Measurements from ENCODE around the gene ZDHHC6. TPM values are rescaled to one million over a fixed set of nuclear protein-coding genes. Genes with fewer than 3 reads are reported as not detected.

ZDHHC6 gene
- total and polyA plus RNA-seq, 2 of the 8 experiments (the other 6 are each of a cell fraction or from before 2014, with no cell fraction given) = 13.6 to 27.4 TPM

DNA sequence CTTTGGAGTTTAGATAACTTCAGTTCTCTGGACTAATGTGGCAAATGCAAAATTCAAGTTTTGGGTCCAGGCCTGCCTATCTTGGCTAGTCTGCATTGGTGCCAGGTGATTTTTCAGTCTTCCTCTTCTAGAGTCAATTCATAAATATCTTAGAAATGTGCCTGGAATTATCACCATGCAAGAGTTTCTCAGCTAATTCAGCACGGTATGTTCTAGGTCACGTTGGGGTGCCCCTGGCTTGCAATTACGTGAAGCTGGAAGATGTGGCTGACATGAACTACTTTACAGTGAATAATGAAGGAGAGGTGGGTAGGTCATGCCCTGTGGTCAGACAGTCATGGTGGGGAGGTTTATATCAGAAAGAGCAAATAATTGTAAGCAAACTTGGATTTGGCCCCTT, 25.0 kb downstream of the ZDHHC6 start (continued):
- TF ChIP-seq, protein P1, sequence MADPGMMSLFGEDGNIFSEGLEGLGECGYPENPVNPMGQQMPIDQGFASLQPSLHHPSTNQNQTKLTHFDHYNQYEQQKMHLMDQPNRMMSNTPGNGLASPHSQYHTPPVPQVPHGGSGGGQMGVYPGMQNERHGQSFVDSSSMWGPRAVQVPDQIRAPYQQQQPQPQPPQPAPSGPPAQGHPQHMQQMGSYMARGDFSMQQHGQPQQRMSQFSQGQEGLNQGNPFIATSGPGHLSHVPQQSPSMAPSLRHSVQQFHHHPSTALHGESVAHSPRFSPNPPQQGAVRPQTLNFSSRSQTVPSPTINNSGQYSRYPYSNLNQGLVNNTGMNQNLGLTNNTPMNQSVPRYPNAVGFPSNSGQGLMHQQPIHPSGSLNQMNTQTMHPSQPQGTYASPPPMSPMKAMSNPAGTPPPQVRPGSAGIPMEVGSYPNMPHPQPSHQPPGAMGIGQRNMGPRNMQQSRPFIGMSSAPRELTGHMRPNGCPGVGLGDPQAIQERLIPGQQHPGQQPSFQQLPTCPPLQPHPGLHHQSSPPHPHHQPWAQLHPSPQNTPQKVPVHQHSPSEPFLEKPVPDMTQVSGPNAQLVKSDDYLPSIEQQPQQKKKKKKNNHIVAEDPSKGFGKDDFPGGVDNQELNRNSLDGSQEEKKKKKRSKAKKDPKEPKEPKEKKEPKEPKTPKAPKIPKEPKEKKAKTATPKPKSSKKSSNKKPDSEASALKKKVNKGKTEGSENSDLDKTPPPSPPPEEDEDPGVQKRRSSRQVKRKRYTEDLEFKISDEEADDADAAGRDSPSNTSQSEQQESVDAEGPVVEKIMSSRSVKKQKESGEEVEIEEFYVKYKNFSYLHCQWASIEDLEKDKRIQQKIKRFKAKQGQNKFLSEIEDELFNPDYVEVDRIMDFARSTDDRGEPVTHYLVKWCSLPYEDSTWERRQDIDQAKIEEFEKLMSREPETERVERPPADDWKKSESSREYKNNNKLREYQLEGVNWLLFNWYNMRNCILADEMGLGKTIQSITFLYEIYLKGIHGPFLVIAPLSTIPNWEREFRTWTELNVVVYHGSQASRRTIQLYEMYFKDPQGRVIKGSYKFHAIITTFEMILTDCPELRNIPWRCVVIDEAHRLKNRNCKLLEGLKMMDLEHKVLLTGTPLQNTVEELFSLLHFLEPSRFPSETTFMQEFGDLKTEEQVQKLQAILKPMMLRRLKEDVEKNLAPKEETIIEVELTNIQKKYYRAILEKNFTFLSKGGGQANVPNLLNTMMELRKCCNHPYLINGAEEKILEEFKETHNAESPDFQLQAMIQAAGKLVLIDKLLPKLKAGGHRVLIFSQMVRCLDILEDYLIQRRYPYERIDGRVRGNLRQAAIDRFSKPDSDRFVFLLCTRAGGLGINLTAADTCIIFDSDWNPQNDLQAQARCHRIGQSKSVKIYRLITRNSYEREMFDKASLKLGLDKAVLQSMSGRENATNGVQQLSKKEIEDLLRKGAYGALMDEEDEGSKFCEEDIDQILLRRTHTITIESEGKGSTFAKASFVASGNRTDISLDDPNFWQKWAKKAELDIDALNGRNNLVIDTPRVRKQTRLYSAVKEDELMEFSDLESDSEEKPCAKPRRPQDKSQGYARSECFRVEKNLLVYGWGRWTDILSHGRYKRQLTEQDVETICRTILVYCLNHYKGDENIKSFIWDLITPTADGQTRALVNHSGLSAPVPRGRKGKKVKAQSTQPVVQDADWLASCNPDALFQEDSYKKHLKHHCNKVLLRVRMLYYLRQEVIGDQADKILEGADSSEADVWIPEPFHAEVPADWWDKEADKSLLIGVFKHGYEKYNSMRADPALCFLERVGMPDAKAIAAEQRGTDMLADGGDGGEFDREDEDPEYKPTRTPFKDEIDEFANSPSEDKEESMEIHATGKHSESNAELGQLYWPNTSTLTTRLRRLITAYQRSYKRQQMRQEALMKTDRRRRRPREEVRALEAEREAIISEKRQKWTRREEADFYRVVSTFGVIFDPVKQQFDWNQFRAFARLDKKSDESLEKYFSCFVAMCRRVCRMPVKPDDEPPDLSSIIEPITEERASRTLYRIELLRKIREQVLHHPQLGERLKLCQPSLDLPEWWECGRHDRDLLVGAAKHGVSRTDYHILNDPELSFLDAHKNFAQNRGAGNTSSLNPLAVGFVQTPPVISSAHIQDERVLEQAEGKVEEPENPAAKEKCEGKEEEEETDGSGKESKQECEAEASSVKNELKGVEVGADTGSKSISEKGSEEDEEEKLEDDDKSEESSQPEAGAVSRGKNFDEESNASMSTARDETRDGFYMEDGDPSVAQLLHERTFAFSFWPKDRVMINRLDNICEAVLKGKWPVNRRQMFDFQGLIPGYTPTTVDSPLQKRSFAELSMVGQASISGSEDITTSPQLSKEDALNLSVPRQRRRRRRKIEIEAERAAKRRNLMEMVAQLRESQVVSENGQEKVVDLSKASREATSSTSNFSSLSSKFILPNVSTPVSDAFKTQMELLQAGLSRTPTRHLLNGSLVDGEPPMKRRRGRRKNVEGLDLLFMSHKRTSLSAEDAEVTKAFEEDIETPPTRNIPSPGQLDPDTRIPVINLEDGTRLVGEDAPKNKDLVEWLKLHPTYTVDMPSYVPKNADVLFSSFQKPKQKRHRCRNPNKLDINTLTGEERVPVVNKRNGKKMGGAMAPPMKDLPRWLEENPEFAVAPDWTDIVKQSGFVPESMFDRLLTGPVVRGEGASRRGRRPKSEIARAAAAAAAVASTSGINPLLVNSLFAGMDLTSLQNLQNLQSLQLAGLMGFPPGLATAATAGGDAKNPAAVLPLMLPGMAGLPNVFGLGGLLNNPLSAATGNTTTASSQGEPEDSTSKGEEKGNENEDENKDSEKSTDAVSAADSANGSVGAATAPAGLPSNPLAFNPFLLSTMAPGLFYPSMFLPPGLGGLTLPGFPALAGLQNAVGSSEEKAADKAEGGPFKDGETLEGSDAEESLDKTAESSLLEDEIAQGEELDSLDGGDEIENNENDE (IDR thresholded peaks at IDR 0.05; ENCODE audit: insufficient replicate concordance, low read length) = no peak
- no peak for TF ChIP-seq PHF8 (conservative IDR thresholded peaks at IDR 0.05; ENCODE audit: low read depth, low read length)
- no peak for TF ChIP-seq JUN (IDR thresholded peaks at IDR 0.05; ENCODE audit: low read depth, low read length)
- TF ChIP-seq SP1 (IDR thresholded peaks at IDR 0.05; ENCODE audit: low read depth, low read length) = no peak
- no peak for TF ChIP-seq TAF1 (IDR thresholded peaks at IDR 0.05; ENCODE audit: low read depth, low read length)

All from H1 (cell line).